ENCODE data around the gene PCSK6. TPM values are rescaled to one million over a fixed set of nuclear protein-coding genes. Genes with fewer than 3 reads are reported as not detected.

PCSK6 gene
- total RNA-seq, 3 donors from 2014 or later, result 7.2 to 19.7 (median 18.0) TPM

DNA sequence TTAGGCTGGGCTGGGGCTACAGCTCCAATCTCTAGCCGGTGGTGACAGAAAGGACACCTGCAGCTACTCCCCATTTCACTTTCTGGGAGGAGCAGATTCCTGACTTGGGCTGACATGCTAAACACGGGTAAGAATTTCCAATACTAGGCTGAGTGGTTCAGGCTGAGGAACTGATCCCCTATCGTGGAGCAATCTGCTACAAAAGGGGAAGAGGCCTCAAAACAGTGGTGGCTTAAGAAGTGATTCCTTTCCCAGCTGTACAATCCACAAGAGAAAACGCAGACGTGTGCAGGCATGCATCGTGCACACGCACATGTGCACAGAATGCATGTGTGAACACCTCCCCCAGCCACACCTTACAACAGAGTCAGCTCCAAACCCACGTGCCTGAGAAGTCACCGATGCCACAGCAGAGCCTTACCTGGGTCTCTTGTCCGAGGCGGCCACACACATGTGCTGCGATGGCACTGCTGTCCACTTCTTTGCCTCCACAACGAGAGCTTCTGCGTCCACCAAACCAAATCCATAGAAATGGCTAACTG, 107.8 kb downstream of the PCSK6 start:
- TF ChIP-seq CTCF (IDR thresholded peaks at IDR 0.05), result no peak
- no peak for TF ChIP-seq POLR2AphosphoS5 (IDR thresholded peaks at IDR 0.05)
- TF ChIP-seq POLR2A (IDR thresholded peaks at IDR 0.05), result no peak
- H3K9me3 ChIP-seq, result no peaks in the 10 kb centered on the region
- no peaks in the 10 kb centered on the region for H3K36me3 ChIP-seq
- no peak for DNase-seq (ENCODE audit: low spot score in 2 of 2)
- no peaks in the 10 kb centered on the region for H3K4me1 ChIP-seq
- H3K27me3 ChIP-seq, result no peaks in the 10 kb centered on the region
- intact Hi-C loops (cut with DNase I; ENCODE audit: low total_unique reads), result no loop called here
- H3K4me3 ChIP-seq, result no peak overlapping the region
- no peak overlapping the region for H3K27ac ChIP-seq

DNA sequence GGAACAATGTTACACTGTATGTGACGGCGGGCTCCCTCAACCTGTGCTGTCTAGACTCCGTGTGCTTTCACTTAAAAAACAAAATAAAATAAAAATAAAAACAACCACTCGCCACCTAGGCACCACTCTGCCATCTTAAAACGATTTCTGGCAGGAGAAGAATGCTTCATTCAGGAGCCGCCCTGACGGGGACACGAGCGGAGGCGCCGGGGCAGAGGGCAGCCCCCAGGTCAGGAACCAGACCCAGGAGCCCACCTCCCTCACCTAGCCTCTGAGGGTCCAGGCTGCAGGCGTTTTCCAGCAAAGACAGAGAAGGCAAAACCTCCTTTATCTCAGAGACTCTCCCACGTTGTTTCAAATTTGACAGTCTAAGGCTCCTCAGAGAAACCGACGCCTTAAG, 109.4 kb downstream of the PCSK6 start:
- Histone ChIP-seq H3K27me3 (no peaks in the 10 kb centered on the region), H3K36me3 (no peaks in the 10 kb centered on the region), H3K9me3 (no peaks in the 10 kb centered on the region), H3K27ac (no peak overlapping the region), H3K4me3 (no peak overlapping the region), H3K4me1 (no peaks in the 10 kb centered on the region)
- intact Hi-C loops (cut with DNase I; ENCODE audit: low total_unique reads), result no loop called here
- DNase-seq (ENCODE audit: low spot score in 2 of 2), result no peak
- no peak for TF ChIP-seq CTCF (IDR thresholded peaks at IDR 0.05)
- TF ChIP-seq POLR2A (IDR thresholded peaks at IDR 0.05), result no peak
- TF ChIP-seq POLR2AphosphoS5 (IDR thresholded peaks at IDR 0.05), result no peak

GRCh38 chr15:101379647-101380046, 109.9 kb downstream of the PCSK6 start:
- Histone ChIP-seq H3K36me3 (no peaks in the 10 kb centered on the region), H3K9me3 (no peaks in the 10 kb centered on the region), H3K4me1 (no peaks in the 10 kb centered on the region), H3K27me3 (no peaks in the 10 kb centered on the region), H3K4me3 (no peak overlapping the region), H3K27ac (no peak overlapping the region)
- intact Hi-C loops (cut with DNase I; ENCODE audit: low total_unique reads), result no loop called here
- TF ChIP-seq POLR2A (IDR thresholded peaks at IDR 0.05), result no peak
- TF ChIP-seq CTCF (IDR thresholded peaks at IDR 0.05), result no peak
- no peak for TF ChIP-seq POLR2AphosphoS5 (IDR thresholded peaks at IDR 0.05)
- no peak for DNase-seq (ENCODE audit: low spot score in 2 of 2)

- H3K9me3 ChIP-seq, result no peaks in the 10 kb centered on the region
- no peak overlapping the region for H3K27ac ChIP-seq
- intact Hi-C loops (cut with DNase I; ENCODE audit: low total_unique reads), result no loop called here
- no peaks in the 10 kb centered on the region for H3K4me1 ChIP-seq
- H3K27me3 ChIP-seq, result no peaks in the 10 kb centered on the region
- TF ChIP-seq POLR2A (IDR thresholded peaks at IDR 0.05) (no peak), CTCF (IDR thresholded peaks at IDR 0.05) (no peak), POLR2AphosphoS5 (IDR thresholded peaks at IDR 0.05) (no peak)
- no peaks in the 10 kb centered on the region for H3K36me3 ChIP-seq
- DNase-seq (ENCODE audit: low spot score in 2 of 2), result no peak
- no peak overlapping the region for H3K4me3 ChIP-seq
Measured at GRCh38 chr15:101378879-101379278, 110.6 kb downstream of the PCSK6 start.

- Histone ChIP-seq H3K27me3 (no peaks in the 10 kb centered on the region), H3K9me3 (no peaks in the 10 kb centered on the region), H3K4me1 (no peaks in the 10 kb centered on the region), H3K36me3 (no peaks in the 10 kb centered on the region), H3K27ac (no peak overlapping the region), H3K4me3 (no peak overlapping the region)
- intact Hi-C loops (cut with DNase I; ENCODE audit: low total_unique reads), result no loop called here
- TF ChIP-seq POLR2A (IDR thresholded peaks at IDR 0.05) (no peak), CTCF (IDR thresholded peaks at IDR 0.05) (no peak), POLR2AphosphoS5 (IDR thresholded peaks at IDR 0.05) (no peak)
- DNase-seq (ENCODE audit: low spot score in 2 of 2), result no peak
Measured at GRCh38 chr15:101378171-101378755, 111.2 kb downstream of the PCSK6 start.
